Measurements from ENCODE around the gene HSPB8. TPM values are rescaled to one million over a fixed set of nuclear protein-coding genes. Genes with fewer than 3 reads are reported as not detected.

HSPB8 gene
- total RNA-seq, 2 experiments from 2014 or later: not detected

GRCh38 chr12:119177056-119177325 lies 1.7 kb upstream of the HSPB8 start:
- H3K9me3 Mint-ChIP-seq: no peaks in the 10 kb centered on the region
- ATAC-seq: no peak
- no peaks in the 10 kb centered on the region for H3K4me1 Mint-ChIP-seq (ENCODE audit: low read depth)
- DNase-seq: no peak
- no peaks in the 10 kb centered on the region for H3K36me3 Mint-ChIP-seq (ENCODE audit: low read depth)
- intact Hi-C loops (cut with micrococcal nuclease): no loop called here
- no peak for TF ChIP-seq CTCF (IDR thresholded peaks at IDR 0.05)
- H3K27me3 Mint-ChIP-seq: peaks cover 6% of the 10 kb centered on the region
- H3K27ac Mint-ChIP-seq: no peak overlapping the region
- POLR2A ChIA-PET: no interaction called here
- CTCF ChIA-PET: no interaction called here
- H3K4me3 Mint-ChIP-seq: no peak overlapping the region

- intact Hi-C loops (cut with micrococcal nuclease): no loop called here
- ATAC-seq (no peak), DNase-seq (no peak)
- Mint-ChIP-seq H3K27me3 (peaks cover 6% of the 10 kb centered on the region), H3K9me3 (no peaks in the 10 kb centered on the region), H3K36me3 (ENCODE audit: low read depth) (no peaks in the 10 kb centered on the region), H3K4me1 (ENCODE audit: low read depth) (no peaks in the 10 kb centered on the region), H3K4me3 (no peak overlapping the region), H3K27ac (no peak overlapping the region)
- ChIA-PET CTCF (no interaction called here), POLR2A (no interaction called here)
- no peak for TF ChIP-seq CTCF (IDR thresholded peaks at IDR 0.05)
These were observed 879 bp upstream of the HSPB8 start for GRCh38 chr12:119177724-119178380.

- CTCF ChIA-PET: no interaction called here
- Mint-ChIP-seq H3K27me3 (peaks cover 3% of the 10 kb centered on the region), H3K9me3 (no peaks in the 10 kb centered on the region), H3K27ac (no peak overlapping the region), H3K4me1 (ENCODE audit: low read depth) (no peaks in the 10 kb centered on the region), H3K4me3 (no peak overlapping the region), H3K36me3 (ENCODE audit: low read depth) (no peaks in the 10 kb centered on the region)
- POLR2A ChIA-PET: no interaction called here
- DNase-seq (no peak), ATAC-seq (no peak)
- TF ChIP-seq CTCF (IDR thresholded peaks at IDR 0.05): no peak
- intact Hi-C loops (cut with micrococcal nuclease): no loop called here
These were observed 747 bp downstream of the HSPB8 start for GRCh38 chr12:119179335-119180021.

- DNase-seq (no peak), ATAC-seq (no peak)
- TF ChIP-seq CTCF (IDR thresholded peaks at IDR 0.05): no peak
- peaks cover 3% of the 10 kb centered on the region for H3K27me3 Mint-ChIP-seq
- no peak overlapping the region for H3K27ac Mint-ChIP-seq
- intact Hi-C loops (cut with micrococcal nuclease): no loop called here
- ChIA-PET CTCF (no interaction called here), POLR2A (no interaction called here)
- H3K4me1 Mint-ChIP-seq (ENCODE audit: low read depth): no peaks in the 10 kb centered on the region
- H3K9me3 Mint-ChIP-seq: no peaks in the 10 kb centered on the region
- no peaks in the 10 kb centered on the region for H3K36me3 Mint-ChIP-seq (ENCODE audit: low read depth)
- H3K4me3 Mint-ChIP-seq: no peak overlapping the region
These were observed 1.8 kb downstream of the HSPB8 start for GRCh38 chr12:119180380-119181040.

- Mint-ChIP-seq H3K36me3 (ENCODE audit: low read depth) (no peaks in the 10 kb centered on the region), H3K9me3 (no peaks in the 10 kb centered on the region), H3K4me3 (no peak overlapping the region), H3K27me3 (peaks cover 3% of the 10 kb centered on the region), H3K4me1 (ENCODE audit: low read depth) (no peaks in the 10 kb centered on the region), H3K27ac (no peak overlapping the region)
- intact Hi-C loops (cut with micrococcal nuclease): no loop called here
- ATAC-seq: no peak
- ChIA-PET CTCF (no interaction called here), POLR2A (no interaction called here)
- DNase-seq: no peak
- no peak for TF ChIP-seq CTCF (IDR thresholded peaks at IDR 0.05)
These were observed 2.5 kb downstream of the HSPB8 start for GRCh38 chr12:119181202-119181601.
